SIG-M5 treated with dmso at 0.1 percent for 504 hours (cell line): ENCODE data around the gene PRSS33.
A peak's percentile ranks its signal among the peaks of the same experiment; 100 is the strongest.

Experiments
- DNase-seq: peaks from one replicate; lab custom pipeline; 2025; ENCODE audit not compliant: unreplicated experiment; lab: John Stamatoyannopoulos, UW

Gene PRSS33

DNA sequence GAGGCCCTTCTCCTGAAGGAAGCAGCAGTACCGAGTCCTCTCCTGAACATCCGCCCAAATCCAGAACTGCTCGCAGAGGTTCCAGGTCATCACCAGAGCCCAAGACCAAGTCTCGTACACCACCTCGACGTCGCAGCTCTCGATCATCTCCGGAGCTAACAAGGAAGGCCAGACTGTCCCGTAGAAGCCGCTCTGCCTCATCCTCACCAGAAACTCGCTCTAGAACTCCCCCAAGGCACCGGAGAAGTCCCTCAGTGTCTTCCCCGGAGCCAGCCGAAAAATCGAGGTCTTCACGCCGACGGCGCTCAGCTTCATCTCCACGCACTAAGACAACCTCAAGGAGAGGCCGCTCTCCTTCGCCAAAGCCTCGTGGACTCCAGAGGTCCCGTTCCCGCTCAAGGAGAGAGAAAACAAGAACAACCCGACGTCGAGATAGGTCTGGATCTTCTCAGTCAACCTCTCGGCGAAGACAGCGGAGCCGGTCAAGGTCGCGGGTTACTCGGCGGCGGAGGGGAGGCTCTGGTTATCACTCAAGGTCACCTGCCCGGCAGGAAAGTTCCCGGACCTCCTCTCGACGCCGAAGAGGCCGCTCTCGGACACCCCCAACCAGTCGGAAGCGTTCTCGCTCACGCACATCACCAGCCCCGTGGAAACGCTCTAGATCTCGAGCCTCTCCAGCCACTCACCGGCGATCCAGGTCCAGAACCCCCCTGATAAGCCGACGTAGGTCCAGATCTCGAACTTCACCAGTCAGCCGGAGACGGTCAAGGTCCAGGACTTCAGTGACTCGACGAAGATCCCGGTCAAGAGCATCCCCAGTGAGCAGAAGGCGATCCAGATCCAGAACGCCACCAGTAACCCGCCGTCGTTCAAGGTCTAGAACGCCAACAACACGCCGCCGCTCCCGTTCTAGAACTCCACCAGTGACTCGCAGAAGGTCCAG is 21.6 kb downstream of the PRSS33 start:
- DNase-seq: no peak

GRCh38 chr16:2764718-2765117 is 22.6 kb downstream of the PRSS33 start:
- no peak for DNase-seq

DNA sequence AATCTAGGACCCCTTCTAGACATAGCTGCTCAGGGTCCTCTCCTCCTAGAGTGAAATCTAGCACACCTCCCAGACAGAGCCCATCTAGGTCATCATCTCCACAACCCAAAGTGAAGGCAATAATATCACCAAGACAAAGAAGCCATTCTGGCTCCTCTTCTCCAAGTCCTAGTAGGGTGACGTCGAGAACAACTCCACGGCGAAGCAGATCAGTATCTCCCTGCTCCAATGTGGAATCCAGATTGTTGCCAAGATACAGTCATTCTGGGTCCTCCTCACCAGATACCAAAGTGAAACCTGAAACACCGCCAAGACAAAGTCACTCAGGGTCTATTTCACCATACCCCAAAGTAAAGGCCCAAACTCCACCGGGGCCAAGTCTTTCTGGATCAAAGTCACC is 24.2 kb downstream of the PRSS33 start:
- no peak for DNase-seq

DNA sequence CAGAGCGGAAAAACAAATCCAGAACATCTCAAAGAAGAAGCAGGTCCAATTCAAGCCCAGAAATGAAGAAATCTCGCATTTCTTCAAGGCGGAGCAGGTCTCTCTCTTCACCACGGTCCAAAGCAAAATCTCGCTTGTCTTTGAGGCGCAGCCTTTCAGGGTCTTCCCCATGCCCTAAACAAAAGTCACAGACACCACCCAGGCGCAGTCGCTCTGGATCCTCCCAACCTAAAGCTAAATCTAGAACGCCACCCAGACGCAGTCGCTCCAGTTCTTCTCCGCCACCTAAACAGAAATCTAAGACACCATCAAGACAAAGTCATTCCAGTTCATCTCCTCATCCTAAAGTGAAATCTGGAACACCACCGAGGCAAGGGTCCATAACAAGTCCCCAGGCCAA is 24.6 kb downstream of the PRSS33 start:
- DNase-seq: no peak

DNA sequence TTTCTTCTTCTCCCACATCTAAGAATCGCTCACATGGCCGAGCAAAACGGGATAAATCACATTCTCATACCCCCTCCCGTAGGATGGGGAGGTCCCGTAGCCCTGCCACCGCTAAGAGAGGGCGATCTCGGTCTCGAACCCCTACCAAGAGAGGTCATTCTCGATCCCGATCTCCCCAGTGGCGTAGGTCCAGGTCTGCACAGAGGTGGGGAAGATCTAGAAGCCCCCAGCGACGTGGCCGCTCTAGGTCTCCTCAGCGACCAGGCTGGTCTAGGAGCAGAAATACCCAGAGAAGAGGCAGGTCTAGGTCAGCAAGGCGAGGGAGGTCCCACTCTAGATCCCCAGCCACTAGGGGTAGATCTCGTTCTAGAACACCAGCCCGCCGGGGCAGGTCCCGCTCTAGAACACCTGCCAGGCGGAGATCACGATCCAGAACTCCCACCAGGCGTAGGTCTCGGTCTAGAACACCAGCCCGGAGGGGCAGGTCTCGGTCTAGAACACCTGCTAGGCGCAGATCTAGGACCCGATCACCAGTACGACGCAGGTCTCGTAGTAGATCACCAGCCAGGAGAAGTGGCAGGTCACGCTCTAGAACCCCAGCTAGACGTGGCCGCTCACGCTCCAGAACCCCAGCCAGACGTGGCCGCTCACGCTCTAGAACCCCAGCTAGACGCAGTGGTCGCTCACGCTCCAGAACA is 25.3 kb downstream of the PRSS33 start:
- no peak for DNase-seq

GRCh38 chr16:2761472-2761871 is 25.9 kb downstream of the PRSS33 start:
- no peak for DNase-seq

- DNase-seq: no peak
Measured at GRCh38 chr16:2757344-2757743, 30.0 kb downstream of the PRSS33 start.

GRCh38 chr16:2756288-2757015 is 30.9 kb downstream of the PRSS33 start:
- no peak for DNase-seq

DNA sequence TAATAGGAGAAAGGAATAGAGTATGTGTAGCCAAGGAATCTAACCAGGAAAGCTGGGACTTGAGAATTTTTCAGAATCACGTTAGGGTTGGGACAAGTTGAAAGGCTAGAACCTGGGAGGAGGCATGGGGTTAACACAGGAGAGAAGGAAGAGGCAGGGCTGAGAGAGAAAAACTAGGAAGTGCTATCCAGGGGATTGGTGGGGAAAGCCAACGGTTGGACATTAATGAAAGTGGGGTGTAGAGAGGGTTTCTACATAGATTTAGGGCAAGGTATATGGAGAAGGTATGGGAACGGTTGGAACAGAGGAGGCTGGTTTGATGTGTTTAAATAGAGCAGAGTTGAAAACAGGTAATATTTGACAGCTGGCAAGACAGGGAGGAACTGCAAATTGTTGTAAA is 32.2 kb downstream of the PRSS33 start:
- DNase-seq: no peak

- no peak for DNase-seq
Measured at GRCh38 chr16:2753733-2754020, 33.7 kb downstream of the PRSS33 start.

DNA sequence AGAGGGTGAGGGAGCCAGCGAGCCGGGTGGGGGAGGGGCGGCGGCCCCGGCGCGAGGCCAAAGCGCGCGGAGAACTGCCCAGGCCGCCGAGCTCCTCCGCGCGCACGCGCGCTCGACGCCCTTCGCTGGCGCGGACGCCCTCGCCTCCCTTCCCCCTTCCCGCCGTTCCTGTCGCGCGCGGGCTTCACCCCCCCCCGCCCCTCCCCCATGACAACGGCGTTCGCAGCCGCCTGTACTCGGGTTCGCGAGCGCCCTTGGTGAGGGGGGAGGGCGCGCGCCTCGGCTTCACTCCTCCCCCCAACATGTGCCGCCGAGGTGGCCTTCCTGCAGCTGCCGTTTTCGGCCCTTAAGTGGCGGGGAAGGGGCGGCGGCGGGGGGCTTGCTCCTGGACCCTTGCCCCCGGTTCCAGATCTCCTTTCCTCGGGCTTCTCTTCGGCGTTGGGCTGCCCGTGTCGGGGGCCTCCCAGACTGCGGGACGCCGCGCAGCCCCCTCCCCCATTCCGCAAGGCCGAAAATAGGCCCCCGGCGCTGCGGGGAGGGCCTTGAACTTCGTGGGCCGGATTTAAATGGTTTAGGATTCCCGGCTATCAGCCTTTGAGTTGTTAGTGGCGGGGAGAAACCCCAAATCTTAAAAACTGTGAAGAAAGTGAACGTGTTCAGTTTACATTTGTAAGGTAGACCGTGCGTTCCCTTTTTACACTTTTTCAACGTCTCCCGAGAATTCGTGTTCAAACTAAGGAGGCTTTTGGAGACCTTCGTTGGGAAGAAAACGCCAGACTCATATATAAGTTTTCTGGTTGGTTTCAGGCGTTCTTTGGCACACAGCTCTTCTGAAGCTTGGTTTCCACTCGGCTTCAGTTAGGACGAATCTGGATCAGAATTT is 34.3 kb downstream of the PRSS33 start:
- DNase-seq: peak; percentile 71

GRCh38 chr16:2752035-2752849 is 35.1 kb downstream of the PRSS33 start, which contains the start of gene SRRM2:
TSS of gene SRRM2 (plus strand) at chr16:2752638. CDS start at chr16:2756365, 3,727 bp downstream.
- peak; percentile 97 for DNase-seq

DNA sequence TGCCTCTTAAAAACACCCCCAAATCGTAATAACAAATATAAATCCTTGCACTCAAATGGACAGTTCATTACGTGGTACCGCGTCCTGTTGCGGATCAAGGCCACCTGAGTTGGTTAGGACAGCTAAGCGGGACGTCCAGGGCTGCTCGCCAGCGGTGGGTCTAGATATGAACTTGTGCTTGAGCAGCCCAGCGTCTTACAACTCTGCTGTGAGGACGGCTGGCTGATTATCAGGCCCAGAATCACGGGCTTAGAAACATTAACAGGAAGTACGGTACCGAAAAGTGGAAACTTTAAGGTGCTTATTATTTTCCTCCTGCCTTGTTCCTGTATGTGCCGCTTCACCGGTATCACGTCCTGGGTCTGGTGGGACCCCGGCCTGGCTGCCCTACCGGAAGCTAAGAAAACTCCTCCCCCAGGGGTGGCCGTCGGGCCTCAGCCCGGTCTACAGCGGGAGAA is 35.8 kb downstream of the PRSS33 start:
- DNase-seq: peak; percentile 65

- DNase-seq: no peak
Measured at GRCh38 chr16:2749936-2750335, 37.4 kb downstream of the PRSS33 start.

- no peak for DNase-seq
Measured at GRCh38 chr16:2749476-2749875, 37.9 kb downstream of the PRSS33 start.

DNA sequence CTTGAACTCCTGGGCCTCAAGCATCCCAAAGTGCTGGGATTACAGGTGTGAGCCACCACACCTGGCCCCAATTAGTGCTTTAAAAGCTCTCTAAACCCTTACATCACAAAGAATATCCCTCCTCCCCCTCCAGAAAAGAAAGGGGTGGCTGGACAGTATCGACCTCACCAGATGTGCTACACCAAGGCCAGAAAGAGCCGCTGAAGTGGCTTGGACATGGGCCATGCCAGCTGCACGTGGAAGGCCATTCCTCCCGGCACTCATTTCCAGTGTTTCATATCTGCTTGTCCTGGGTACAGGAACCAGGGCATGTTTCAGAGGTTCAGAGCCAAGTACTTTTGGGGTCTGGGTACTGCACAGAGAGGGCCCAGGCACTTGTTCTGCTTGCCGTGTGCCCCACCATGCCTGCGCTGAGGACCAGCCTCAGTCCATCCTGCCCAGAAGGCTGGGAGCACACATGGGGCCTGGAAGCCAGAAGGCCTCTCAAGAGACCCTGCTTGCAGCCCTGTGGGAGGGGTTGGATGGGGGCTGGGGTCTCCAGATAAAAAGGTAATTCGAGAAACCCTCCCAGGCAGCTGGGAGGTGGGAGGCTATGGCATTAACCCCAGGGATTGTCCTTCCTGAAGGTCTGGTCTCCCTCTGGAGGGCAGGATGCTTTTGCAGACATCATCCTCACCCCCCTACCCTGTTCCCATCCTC is 38.5 kb downstream of the PRSS33 start:
- no peak for DNase-seq

- DNase-seq: no peak
Measured at GRCh38 chr16:2745961-2746360, 41.4 kb downstream of the PRSS33 start.

DNA sequence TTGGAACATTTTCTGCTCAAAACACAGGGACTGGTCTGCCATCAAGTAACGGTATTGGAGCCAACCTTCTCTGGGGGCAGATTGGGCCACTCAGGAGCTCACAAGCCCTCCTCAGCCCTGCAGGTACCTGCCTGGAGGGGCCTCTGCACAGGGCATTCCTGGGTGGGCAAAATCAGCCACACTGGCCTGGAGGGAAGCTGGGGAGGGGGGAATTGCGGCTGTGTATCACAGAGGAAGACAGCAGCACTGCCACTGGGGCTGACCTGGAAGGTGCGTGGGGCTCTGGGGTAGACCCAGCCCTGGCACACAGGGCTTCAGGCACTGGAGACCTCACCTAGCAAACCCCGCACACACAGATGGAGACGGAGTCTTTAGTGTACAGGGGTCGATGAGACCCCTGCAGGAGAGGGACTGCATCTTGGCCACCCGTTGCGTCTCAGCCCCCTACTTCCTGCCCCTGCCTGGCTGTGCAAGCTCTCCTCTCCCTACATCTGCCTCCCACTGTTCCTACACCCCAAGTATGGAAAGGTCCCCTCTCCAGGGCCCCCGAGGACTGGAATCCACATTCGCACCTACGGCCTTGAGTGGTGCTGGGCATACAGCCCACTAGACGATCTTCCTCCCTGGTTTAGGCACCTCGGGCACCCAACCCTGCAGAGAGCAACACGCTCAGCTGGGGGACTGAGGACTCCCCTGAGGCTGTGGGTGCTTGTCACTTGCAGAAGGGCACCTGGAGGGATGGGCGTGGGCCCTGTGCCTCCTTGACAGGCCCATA is 42.1 kb downstream of the PRSS33 start:
- no peak for DNase-seq
